HL-60/S4 treated with phorbol 12-myristate 13-acetate at 8.2 ng/mL for 4 days and 3 days (cell line): ENCODE measurements around the gene TLR8.

Experiments
- in situ Hi-C: fragments of 300-500 bp; cut with MboI; formaldehyde crosslinking; loops from 2 replicates; pipeline ENCODE4 v1.15.0; 2022; ENCODE audit warnings: low sequenced_read_pairs

TLR8 gene

DNA sequence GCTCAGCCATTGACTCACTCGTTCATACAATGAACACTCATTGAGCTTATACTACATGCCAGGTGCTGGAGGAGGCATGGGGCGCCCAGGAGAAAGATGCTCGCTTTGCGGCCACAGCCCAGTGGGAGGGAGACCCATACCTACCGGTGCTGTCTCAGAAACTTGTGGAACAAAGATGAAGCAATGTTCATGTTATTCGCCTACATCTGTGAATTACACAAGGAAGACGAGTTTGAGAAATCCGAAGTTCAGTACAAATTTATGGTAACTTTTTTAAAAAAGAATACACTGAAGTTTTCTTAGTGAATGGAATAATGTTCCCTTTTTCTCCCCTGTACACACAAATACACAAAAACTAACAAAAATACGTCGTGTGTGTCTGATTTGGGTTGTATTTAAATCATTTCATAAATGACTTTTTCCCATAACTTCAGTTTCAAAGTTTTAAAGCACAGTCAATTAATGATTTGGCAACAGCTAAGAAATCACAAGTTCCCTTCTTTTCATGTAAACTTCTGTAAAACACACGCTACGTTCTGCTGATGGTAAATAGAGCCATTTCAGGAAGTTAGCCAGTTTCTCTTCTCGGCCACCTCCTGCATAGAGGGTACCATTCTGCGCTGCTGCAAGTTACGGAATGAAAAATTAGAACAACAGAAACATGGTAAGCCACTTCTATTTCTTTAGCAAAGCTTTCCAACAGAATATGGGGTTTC, at the start of gene TLR8:
Gene TLR8 (plus strand): TSS at position 575 of the 716 bp plus-strand sequence. CDS start 87 bp downstream, at position 662.
- in situ Hi-C loops = no loop called here

- in situ Hi-C loops = no loop called here
Observed at GRCh38 chrX:12865359-12865758, 41.1 kb upstream of the TLR8 start.

GRCh38 chrX:12866451-12867377, 39.7 kb upstream of the TLR8 start, which contains the start of gene TLR7:
TLR7 (plus strand) TSS chrX:12867072; CDS start chrX:12867579, 507 bp downstream.
- in situ Hi-C loops = no loop called here

DNA sequence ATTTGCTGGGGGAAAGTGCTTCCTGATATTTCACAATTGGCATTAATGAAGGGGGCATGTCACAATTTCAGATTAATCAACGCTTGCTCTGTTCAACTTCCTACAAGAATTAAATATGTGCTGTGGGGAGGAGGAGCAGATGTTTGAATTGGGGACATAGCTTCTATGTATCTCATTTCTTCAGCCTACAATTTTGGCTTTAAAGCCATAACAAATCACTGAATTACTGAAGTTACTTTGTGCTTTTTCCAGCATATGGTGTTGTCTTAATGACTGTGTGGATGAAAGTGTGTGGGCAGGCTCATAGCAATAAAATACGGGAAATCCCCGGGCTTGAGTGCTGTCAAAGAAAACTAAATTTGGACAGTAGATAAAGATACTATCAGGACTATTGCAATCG, 38.7 kb upstream of the TLR8 start:
- in situ Hi-C loops = no loop called here

DNA sequence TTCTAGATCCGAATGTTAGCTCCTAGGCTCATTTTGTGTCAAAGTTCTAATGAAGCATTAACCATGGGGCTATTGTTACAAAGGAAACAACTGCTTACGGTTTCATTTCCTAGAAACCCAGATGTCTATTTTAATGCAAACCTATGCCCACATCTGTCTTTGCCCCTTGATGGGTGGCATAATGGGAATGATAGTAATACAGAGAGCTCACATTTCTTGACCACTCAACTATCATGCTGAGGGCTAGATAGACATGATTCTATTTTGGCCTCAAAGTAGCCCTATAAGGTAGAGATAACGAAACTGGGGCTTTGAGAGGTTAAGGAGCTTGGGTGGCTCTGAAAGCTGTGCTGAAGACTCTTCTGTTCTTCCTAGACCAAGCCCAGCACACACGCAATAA, 37.7 kb upstream of the TLR8 start:
- in situ Hi-C loops = no loop called here

GRCh38 chrX:12871257-12871656, 35.2 kb upstream of the TLR8 start:
- in situ Hi-C loops = no loop called here

- in situ Hi-C loops = no loop called here
Observed at GRCh38 chrX:12872741-12873140, 33.7 kb upstream of the TLR8 start.

DNA sequence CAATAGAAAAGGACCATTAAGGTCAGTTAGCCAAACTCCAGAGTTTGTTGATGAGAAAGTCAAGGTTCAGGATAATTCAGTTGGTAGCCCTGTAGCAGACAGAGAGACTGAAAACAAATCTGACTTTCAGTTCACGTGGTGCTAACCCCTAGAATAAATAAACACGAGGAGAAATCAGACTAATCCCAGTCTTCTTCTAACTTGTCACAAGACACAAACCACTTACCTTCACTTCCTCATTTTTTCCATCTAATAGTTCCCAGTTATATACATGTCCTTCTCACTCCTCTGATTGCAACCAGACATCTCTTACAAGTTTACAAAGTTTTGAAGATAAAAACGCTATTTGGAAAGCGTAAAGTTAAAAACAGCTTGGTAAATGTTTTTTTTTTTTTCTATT, 31.8 kb upstream of the TLR8 start:
- in situ Hi-C loops = no loop called here

- in situ Hi-C loops = no loop called here
Observed at GRCh38 chrX:12877386-12877785, 29.0 kb upstream of the TLR8 start.

- in situ Hi-C loops = no loop called here
Observed at GRCh38 chrX:12878536-12878935, 27.9 kb upstream of the TLR8 start.

DNA sequence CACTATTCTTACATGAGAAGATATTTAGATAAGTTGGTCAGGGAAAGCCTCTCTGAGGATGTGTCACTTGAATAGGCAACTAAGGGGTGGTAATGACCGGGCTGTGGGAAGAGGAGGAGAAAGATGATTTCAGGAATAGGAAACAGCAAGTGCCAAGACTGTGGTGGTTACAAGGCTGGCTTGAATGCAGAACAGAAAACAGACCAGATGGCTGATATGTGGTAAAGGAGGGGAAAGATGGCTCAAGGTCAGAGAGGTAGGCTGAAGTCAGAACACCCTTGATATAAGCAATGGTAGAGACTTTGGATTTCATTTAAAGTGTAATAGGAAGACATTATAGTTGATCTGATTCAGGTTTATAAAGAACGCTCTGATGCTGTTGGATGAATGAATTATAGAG, 24.5 kb upstream of the TLR8 start:
- in situ Hi-C loops = no loop called here

DNA sequence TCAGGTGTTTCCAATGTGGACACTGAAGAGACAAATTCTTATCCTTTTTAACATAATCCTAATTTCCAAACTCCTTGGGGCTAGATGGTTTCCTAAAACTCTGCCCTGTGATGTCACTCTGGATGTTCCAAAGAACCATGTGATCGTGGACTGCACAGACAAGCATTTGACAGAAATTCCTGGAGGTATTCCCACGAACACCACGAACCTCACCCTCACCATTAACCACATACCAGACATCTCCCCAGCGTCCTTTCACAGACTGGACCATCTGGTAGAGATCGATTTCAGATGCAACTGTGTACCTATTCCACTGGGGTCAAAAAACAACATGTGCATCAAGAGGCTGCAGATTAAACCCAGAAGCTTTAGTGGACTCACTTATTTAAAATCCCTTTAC, 20.9 kb upstream of the TLR8 start:
- in situ Hi-C loops = no loop called here

- in situ Hi-C loops = no loop called here
Observed at GRCh38 chrX:12886545-12886944, 19.9 kb upstream of the TLR8 start.

- in situ Hi-C loops = no loop called here
Observed at GRCh38 chrX:12887141-12887540, 19.3 kb upstream of the TLR8 start.

DNA sequence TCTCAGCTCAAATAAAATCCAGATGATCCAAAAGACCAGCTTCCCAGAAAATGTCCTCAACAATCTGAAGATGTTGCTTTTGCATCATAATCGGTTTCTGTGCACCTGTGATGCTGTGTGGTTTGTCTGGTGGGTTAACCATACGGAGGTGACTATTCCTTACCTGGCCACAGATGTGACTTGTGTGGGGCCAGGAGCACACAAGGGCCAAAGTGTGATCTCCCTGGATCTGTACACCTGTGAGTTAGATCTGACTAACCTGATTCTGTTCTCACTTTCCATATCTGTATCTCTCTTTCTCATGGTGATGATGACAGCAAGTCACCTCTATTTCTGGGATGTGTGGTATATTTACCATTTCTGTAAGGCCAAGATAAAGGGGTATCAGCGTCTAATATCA, 18.7 kb upstream of the TLR8 start:
- in situ Hi-C loops = no loop called here

- in situ Hi-C loops = no loop called here
Observed at GRCh38 chrX:12890467-12890866, 16.0 kb upstream of the TLR8 start.

DNA sequence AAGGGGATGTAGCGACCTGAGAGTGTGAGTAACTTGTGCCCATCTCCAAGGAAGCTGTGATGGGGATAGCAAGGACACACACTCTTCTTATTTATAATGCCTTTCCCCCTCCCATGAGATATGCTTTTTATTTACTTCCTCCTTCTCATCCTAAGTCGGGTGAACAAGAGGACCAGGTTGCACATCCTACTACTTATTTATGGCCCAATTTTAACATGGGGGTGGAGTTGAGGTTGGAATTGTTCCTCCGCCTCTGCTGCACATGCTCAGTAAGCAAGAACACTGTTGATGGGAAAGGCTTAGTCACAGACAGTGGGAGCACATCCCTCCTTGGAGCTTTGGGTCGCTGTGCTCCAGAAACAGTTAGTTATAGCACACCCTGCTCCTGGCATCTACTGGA, 15.2 kb upstream of the TLR8 start:
- in situ Hi-C loops = no loop called here

DNA sequence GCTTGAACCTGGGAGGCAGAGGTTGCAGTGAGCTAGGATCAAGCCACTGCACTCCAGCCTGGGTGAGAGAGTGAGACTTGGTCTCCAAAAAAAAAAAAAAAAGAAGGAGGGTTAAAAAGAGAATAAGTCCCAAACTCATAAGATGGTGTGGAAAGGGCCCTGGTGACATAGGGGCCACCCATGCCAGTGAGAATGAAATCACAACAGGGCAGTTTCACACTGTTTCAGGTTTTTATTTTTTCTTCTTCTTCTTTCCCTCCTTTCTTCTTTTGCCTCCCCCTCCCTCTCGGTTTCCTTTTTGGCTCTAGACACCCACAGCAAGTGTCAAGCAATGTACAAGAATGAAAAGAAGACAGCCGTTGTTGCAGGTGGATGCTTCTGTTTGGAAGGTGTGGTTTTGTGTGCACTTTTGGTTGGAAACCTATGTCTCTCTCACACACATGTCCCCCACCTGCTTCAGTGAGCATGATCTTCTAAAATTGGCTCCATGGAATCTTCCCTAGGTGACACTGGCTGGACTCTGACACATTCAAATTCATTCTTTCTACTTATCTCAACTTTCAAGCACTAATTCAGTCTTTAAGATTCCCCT, 14.4 kb upstream of the TLR8 start:
- in situ Hi-C loops = no loop called here

GRCh38 chrX:12892716-12893115, 13.7 kb upstream of the TLR8 start:
- in situ Hi-C loops = no loop called here

DNA sequence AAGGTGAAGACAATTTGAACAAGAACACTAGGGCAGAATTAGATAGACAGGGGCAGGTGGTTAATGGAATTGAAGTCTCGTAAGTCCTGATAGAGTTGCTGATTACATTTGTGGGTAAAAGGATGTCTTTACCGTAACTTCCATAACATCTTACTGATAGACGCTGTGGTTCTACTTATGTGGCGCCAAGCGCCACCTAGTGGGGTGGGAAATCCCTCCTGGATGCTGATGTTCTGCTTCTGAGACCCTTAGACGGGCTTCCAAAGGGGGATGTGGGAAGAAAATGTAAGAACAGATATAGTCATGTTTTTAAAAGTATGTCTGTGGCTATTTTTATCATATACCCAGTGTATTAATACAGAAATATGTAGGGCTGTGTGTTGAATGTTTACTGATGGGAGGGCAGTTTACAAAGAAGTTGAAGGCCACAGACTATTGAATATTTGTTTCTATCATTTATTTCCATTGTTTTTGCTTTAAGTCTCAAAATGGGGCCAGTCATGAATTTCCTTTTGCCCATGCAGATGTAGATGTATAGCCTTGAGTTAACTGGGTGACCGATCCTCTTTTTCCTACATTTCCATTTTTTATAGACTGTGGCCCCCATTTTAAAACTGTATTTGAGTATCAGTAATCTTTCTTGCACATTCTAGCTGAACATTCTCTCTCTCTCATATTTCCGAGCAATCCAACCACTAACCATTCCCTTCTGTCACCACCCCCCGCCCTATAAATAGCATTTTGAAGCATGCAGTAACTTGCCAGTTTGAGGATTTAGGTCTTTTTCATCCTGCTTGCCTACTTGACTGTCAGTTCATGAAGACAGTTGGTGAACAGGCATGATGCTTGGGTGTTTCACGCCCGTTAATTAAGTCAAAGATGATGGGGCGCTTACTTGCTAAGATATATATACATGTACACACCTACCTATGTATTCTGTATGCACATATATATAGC, 12.1 kb upstream of the TLR8 start:
- in situ Hi-C loops = no loop called here

DNA sequence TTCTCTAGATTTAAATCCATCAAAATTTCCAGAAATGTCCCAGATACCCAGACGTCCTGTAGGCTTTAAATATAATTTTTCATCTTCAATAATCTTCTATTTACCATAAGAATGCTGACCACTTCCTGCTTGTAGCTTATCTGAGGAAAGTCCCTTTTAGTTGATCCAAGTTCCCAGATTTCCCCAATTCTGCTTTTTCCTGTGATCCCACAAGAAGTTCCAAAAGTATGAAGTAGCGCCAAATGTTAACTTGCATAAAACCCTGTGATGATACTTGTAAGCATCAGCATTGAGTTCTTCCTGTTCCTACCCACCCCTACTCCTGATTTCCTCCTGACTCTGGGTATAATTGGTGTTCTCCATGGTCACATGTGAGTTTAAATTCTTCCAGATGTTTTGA, 10.6 kb upstream of the TLR8 start:
- in situ Hi-C loops = no loop called here
